CD1c-positive myeloid dendritic cell (primary cell): ENCODE data around the gene KRT8.
"Not testable (repeated sequence)": the region's sequence is repeated elsewhere in the genome, so short reads cannot be mapped to it uniquely, and the experiment has no call there.

Experiments used
- DNase-seq: peaks from one replicate; pipeline ENCODE4 v3.0.0-alpha.2; 2016; ENCODE audit errors: extremely low spot score

Gene KRT8

DNA sequence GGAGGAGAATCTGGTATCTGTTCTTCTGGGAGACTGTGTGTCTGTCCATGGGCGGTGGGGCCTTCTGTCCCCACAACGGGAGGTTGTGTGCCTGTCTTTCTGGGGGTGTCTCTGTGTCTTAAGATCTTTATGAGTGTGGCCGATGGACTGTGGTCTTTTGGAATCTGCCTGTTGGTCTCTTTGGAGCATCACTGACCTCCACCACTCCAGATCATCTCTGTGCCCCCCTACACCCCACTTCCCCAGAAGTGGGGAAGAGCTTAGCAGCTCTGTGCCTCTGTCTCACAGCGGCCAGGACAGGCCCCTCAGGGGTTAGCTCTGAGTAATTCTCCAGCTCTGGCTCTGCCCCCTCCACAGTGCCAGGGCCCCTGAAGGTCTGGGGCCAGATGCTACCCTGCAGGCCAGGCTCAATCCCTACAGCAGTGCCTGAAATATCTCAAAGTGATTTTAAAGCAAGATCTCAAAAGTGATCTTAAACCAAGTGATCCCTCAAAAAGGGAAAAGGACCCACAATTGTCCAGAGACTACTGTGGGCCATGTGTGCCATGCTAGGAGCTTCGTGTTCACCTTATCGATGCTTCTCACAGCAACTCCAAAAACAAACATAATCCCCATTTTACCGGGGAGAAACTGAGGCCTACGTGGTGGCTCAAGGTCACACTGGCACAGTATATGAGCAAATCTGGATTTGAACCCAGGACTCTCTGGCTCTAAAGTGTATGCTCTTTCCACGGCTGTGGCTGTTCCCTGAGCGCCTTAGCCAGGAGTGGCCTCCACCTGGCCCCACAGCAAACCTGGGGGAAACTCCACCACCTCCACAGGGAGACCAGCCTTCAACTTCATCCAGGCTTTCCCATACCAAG lies 30.1 kb downstream of the KRT8 start:
- no peak for DNase-seq

GRCh38 chr12:52873832-52874572 lies 30.9 kb downstream of the KRT8 start:
- DNase-seq: peak; percentile 80

DNA sequence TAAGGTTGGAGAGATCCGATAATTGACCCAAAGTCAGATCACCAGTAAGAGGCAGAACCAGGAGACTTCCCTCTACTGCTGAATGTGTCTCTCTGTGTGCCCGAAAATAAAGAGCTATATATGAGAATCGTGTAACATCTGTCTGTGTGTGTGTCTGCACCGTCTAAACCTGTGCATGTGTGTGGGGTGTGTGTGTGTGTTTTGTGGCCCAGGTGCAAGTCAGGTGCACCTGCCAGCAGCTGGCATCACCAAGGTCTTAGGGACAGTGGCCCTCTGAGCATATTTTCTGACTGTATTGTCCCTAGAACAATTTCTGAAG lies 31.4 kb downstream of the KRT8 start:
- DNase-seq: no peak

DNA sequence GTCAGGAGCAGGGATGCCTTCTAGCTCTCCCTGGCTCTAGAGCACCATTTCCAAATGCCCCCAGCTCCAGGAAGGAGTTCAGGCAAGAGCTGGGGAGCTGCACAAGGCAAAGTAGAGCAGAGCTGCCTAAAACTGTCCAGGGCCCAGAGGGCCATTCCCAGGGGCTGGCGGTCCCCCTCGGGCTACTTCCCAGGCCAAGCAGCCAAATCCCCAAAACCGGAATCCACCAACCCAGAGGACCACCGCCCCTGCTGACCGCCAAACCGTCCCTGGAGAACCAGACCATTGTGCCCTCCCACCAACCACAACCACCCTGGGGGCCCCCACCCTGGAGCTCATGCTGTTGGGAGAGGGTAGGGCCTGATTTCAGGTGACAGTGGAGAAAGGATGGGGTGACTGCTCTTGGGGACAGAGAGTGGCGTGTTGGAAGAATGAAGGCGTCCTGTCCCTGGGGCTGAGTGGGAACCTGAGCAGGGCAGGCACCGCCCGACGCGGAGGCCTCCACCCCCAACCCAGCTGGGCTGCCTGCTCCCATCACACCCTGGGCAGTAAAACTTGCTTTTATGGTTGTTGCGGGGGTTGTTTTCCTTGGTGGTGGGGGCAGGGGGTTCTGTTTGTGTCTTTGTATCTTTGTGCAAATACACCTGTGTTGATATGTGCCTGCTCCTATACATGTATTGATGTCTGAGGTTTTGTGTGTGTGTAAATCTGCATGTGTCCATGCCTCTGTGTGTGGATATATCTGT lies 32.1 kb downstream of the KRT8 start:
- DNase-seq: no peak

GRCh38 chr12:52871291-52872039 lies 33.4 kb downstream of the KRT8 start:
- DNase-seq: peak; percentile 33

- DNase-seq: peak; percentile 63
Observed at GRCh38 chr12:52870361-52871290, 34.2 kb downstream of the KRT8 start.

- peak; percentile 83 for DNase-seq
Observed at GRCh38 chr12:52867642-52868041, 37.2 kb downstream of the KRT8 start.

GRCh38 chr12:52867152-52867551 lies 37.7 kb downstream of the KRT8 start:
- no peak for DNase-seq

DNA sequence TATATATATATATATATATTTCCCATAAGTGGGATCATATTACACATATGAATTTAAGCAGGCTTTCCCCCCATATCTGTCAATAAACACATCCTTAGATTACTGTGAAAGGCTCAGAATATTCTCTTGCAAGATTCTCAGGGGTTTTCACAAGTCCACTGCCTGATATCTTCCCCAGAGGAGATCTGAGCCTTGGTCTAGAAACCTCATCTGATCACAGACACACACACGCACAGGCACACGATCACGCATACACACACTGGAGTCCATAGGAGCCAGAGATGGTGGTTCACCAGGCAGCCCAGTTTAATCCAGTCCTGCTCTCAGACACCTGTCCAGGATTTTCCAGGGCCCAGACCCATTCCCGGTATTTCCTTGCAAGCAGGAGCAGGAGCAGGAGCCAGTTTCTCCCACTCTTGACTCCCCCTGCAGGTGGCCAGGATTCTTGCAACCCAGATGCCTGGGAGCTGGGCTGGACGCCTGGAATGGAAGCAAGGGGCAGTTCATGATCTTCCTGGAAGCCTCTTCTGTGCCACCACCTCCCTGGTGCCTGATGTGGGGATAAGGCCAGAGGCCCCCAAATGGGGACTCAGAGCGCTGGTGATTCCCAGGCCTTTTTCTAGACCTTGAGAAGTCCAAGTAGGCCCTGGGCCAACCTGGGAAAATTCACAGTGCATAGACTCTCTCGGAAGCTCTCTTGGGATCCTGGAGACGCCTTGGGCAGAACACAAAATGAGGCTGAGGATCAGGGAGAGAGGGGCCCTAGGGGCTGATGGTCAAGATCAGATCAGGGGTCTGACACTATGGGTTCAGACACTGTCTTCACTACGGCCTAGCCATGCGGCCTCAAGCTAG lies 39.6 kb downstream of the KRT8 start:
- peak; percentile 56 for DNase-seq

DNA sequence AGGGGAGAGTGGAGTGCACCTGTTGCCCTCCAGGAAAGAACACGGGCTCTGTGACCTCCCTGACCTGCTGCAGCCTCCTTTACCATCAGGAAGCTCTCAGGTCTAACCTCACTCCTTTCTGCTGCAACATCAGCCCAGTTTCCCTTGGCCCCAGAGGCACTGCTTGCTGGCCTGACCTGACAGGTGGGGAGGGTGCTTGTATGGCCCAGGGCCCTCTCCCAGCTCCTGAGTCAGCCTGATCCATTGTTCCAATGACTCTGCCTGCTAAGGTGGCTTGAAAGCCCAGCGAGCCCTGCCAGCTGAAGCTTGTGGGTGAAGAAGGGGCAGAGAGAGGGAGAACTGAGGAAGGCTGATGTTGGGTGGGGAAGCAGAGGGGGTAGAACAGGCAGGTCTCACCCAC lies 42.9 kb downstream of the KRT8 start:
- no peak for DNase-seq

GRCh38 chr12:52861511-52861910 lies 43.4 kb downstream of the KRT8 start:
- no peak for DNase-seq

- DNase-seq: peak; percentile 54
Observed at GRCh38 chr12:52860102-52860823, 44.6 kb downstream of the KRT8 start.

DNA sequence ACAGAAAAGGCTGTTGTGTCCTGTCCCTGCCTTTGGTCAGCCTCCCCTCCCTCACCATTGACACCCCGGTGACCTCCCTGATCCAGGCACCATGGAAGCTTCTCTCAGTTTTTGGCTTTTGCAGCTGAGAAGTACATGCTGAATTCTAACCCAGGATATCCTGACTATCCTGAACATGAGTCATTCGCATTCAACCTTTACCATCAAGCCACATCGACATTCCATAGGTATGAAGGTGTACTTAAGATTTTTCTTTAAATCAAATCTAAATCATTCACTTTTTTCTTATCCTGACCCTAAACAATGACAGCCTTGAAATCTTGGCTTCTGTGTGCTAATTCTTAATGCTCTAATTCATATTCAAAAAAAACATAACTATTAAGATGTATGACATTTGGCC lies 47.4 kb downstream of the KRT8 start:
- DNase-seq: no peak

GRCh38 chr12:52856787-52857186 lies 48.1 kb downstream of the KRT8 start:
- no peak for DNase-seq

DNA sequence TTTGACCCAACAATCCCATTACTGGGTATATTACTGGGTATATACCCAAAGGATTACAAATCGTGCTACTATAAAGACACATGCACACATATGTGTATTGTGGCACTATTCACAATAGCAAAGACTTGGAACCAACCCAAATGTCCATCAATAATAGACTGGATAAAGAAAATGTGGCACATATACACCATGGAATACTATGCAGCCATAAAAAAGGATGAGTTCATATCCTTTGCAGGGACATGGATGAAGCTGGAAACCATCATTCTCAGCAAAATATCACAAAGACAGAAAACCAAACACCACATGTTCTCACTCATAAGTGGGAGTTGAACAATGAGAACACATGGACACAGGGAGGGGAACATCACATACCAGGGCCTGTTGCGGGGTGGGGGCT lies 48.8 kb downstream of the KRT8 start:
- DNase-seq: not testable (repeated sequence)

DNA sequence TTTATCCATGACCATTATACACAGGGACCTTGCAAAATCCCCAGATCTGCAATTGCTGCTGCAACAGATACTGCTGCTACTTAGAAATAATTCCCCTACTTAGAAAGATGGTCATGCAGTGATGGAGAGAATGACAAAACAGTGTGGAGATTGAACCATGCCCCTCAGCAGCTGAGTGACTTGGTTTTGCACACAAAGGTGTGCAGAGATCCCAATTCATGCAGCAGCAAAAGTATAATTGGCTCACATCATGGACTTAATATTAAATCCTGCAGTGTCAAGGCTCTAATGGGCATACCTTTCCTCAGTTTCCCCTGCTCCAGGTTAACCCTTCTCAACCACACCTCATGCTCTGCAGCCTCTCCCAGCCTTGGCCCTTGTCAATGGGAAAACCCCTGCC lies 53.1 kb downstream of the KRT8 start:
- no peak for DNase-seq

DNA sequence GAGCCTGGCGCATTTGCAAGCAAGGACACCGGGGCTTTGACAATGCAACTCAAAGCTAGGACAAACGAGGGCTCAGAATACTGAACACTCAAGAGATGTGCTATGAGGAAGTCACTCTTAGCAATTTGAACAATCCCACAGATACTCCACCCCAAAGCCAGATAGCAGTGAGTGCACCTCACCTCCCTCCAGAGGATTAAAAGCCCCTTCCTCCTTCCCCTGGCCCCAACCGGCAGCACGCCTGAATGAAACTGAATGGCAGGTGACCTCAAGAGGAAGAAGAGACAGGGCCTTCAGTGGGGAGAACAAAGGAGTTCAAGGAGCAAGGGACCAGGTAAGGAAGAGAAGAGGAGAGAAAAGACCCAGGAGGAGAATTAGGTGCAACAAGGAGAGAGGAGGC lies 54.2 kb downstream of the KRT8 start:
- DNase-seq: no peak

GRCh38 chr12:52849511-52849910 lies 55.4 kb downstream of the KRT8 start:
- DNase-seq: no peak

DNA sequence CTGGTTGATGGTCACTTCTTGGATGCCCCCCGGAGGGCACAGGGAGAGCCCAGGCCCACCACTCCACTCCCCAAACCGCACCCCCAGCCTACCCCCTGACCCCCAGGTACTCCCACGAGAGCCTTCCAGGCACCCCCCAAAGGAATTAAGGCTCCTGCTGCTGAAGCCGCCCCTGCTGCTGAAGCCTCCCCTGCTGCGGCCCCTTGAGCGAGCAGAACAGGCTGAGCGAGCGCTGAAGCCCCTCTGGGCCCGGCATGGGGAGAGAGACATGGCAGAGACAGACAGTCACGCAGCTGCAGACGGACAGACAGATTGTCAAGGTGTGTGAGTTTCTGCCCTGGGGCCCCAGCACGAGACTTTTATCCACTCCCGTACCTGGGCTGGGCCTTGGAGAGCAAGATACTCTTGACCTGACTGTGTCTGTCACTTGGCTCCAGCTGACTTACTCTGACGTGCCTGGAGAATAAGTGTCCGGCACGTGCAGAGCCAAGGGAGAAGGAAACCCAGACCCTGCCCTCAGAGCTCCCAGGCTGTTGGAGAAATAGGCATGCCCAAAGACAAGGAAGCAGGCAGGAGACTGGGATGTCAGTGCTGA lies 56.1 kb downstream of the KRT8 start, which contains the start of gene KRT78:
KRT78 (minus strand) TSS at position 334 of the 595 bp plus-strand sequence; CDS start at position 270, 64 bp downstream.
- no peak for DNase-seq
